Transverse colon (tissue), 4 donors: Measurements from ENCODE around the gene ACACA.

Experiments
- CTCF ChIP-seq, 5 experiments: fragments of 200-600 bp in 3 of 5; fragments of 450-650 bp in 2 of 5; sonication (generic) in 3 of 5; IDR thresholded peaks; 1 replicate in 2 of 5; 2 replicates in 3 of 5; pipeline ENCODE4 v1.5.1; 2016 to 2017; ENCODE audit warnings: antibody characterized with exemption in 5 of 5, inconsistent platforms in 3 of 5, mild to moderate bottlenecking in 2 of 5, moderate library complexity in 1 of 5
- EP300 ChIP-seq: sonication (generic); formaldehyde crosslinking; IDR thresholded peaks from one replicate; pipeline ENCODE4 v1.6.1; 2017; ENCODE audit warnings: antibody characterized with exemption, low read depth
- POLR2A ChIP-seq: fragments of 450-650 bp; IDR thresholded peaks from one replicate; pipeline ENCODE4 v1.6.1; 2016; ENCODE audit warnings: antibody characterized with exemption, mild to moderate bottlenecking, moderate library complexity
- POLR2AphosphoS5 ChIP-seq, 3 donors: sonication (generic); formaldehyde crosslinking; IDR thresholded peaks; one replicate each; pipeline ENCODE4 v1.6.1; 2016; ENCODE audit warnings: antibody characterized with exemption in 3 of 3

- TF ChIP-seq POLR2A (no peak), POLR2AphosphoS5 (IDR thresholded peaks at IDR 0.05) (no peak), CTCF (IDR thresholded peaks at IDR 0.05) (no peak), EP300 (no peak)
Measured at GRCh38 chr17:37160944-37161343, 245.7 kb downstream of the ACACA start.
